Peyer's patch (tissue), 4 donors: ENCODE results near the gene SLC33A1.

ENCODE experiments used
- CTCF ChIP-seq, 6 experiments: fragments of 450-650 bp in 4 of 6; fragments of 200-600 bp in 2 of 6; sonication (generic) in 1 of 6; IDR thresholded peaks; one replicate each; pipeline ENCODE4 v1.5.1; 2017 to 2019; ENCODE audit warnings: antibody characterized with exemption in 6 of 6, mild to moderate bottlenecking in 3 of 6, moderate library complexity in 1 of 6
- POLR2A ChIP-seq, 2 donors: fragments of 450-650 bp; IDR thresholded peaks; one replicate each; pipeline ENCODE4 v1.5.1; 2017; ENCODE audit warnings: antibody characterized with exemption in 2 of 2, mild to moderate bottlenecking in 2 of 2, moderate library complexity in 2 of 2

- TF ChIP-seq POLR2A (IDR thresholded peaks at IDR 0.05): no peak
- no peak for TF ChIP-seq CTCF (IDR thresholded peaks at IDR 0.05)
Measured at GRCh38 chr3:155846119-155846518, 8.1 kb downstream of the SLC33A1 start.
